Choroid plexus epithelial cell (primary cell): ENCODE measurements around the gene ACTR1A.

Experiments
- DNase-seq: peaks from one replicate; pipeline ENCODE4 v3.0.0-alpha.2; 2010; ENCODE audit warnings: low read depth
- H3K4me3 ChIP-seq: 2 replicates; pipeline ENCODE4 v1.5.1; 2011; ENCODE audit warnings: low read depth, mild to moderate bottlenecking, control low read depth, low read length, moderate library complexity
- TF ChIP-seq, protein P1 (sequence below): conservative IDR thresholded peaks from 2 replicates; pipeline ENCODE4 v1.5.1; 2011; ENCODE audit warnings: low read depth, mild to moderate bottlenecking, control low read depth, inconsistent platforms, low read length, moderate library complexity

Gene ACTR1A

DNA sequence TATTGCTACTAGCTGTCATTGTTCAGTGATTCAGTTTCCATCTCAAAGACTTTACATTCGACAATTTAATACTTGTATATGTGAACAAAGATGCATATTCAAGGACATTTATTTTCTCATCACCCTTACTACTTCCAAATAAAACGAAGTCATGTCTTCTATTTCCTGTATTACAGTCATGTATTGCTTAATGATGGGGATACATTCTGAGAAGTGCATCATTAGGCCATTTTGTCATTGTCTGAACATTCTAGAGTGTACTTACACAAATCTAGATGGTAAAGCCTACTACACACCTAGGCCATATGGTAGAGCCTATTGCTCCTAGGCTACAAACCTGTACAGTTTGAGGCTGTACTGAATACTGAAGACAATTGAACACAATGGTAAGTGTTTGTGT, 57.7 kb downstream of the ACTR1A start:
- no peak overlapping the region for H3K4me3 ChIP-seq
- TF ChIP-seq, protein P1, sequence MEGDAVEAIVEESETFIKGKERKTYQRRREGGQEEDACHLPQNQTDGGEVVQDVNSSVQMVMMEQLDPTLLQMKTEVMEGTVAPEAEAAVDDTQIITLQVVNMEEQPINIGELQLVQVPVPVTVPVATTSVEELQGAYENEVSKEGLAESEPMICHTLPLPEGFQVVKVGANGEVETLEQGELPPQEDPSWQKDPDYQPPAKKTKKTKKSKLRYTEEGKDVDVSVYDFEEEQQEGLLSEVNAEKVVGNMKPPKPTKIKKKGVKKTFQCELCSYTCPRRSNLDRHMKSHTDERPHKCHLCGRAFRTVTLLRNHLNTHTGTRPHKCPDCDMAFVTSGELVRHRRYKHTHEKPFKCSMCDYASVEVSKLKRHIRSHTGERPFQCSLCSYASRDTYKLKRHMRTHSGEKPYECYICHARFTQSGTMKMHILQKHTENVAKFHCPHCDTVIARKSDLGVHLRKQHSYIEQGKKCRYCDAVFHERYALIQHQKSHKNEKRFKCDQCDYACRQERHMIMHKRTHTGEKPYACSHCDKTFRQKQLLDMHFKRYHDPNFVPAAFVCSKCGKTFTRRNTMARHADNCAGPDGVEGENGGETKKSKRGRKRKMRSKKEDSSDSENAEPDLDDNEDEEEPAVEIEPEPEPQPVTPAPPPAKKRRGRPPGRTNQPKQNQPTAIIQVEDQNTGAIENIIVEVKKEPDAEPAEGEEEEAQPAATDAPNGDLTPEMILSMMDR = no peak
- no peak for DNase-seq

- no peak overlapping the region for H3K4me3 ChIP-seq
- TF ChIP-seq, protein P1 = no peak
- DNase-seq = no peak
These were observed 64.1 kb downstream of the ACTR1A start for GRCh38 chr10:102438374-102438773.

DNA sequence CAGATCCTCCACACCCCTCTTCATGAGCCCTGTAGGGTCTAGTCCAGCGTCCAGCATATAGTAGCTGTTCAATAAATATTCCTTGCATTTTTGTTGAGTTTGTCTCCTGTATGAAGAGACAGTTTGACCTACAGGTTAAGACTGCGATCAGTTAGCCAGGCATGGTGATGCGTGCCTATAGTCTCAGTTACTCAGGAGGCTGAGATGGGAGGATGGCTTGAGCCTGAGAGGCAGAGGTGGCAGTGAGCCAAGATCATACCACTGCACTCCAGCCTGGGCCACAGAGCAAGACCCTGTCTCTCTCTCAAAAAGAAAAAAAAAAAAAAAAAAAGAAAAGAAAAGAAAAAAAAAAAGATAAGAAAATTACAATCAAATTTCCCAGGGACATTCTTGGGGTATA, 65.0 kb downstream of the ACTR1A start:
- no peak for DNase-seq
- no peak overlapping the region for H3K4me3 ChIP-seq
- TF ChIP-seq, protein P1 = no peak

GRCh38 chr10:102436312-102436711, 66.2 kb downstream of the ACTR1A start:
- TF ChIP-seq, protein P1 = no peak
- no peak for DNase-seq
- H3K4me3 ChIP-seq = peak overlapping the region; percentile 56

DNA sequence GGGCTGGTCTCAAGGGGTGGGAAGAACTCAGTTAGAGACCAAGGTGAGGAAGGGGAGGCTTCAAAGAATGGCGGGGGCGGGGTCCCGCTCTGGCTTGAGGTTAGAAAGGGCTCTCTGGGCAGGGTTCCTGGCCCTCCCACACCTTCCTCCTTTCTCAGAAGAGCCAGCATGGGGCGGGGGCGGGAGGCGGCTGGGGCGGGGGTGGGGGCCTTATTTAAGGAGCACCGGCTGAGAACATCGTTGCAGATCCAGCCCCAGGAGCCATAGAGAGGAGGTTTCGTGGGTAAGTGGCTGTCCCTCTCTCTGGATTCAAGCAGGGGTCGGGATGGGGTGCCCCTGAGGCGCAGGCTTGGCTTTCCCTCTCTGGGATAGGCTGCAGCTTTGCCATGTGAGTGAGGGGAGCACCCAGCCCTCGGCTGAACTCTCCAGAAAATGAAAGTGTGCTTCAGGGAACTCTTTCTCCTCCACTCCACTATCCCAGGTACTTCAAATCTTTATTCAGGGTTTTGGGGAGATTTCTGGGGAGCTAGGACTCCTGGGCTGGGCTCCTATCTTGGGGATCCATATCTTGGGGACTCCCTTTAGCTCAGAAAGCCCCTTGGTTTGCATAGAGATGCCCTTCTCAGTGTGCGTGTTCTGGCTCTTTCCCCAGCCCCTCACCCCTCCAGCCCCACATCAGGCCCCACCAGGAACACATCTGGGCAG, 66.8 kb downstream of the ACTR1A start:
- peak overlapping the region; percentile 56 for H3K4me3 ChIP-seq
- DNase-seq = peak; percentile 38
- TF ChIP-seq, protein P1 = no peak

DNA sequence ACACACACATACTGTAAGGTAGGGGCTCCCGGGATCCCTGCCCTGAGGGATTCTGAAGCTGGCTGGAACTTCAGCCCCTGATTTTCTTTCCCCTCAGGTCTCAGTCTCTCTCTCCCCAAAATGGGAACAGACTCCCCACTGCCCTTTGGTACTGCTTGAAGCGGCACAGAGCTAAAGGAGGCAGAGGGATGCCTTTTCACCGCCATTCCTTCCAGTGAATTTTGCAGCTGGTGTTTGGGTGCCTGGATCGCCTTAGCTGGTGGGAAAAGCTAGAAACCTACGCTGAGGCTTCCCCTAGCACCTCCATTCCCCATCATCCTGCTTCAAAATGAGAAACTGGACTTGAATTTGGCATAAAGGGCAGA, 67.4 kb downstream of the ACTR1A start:
- peak overlapping the region; percentile 56 for H3K4me3 ChIP-seq
- peak; percentile 14 for DNase-seq
- TF ChIP-seq, protein P1 = no peak
